DLD1 (cell line): ENCODE measurements around the gene DKK3.

ENCODE experiments used
- in situ Hi-C: cut with HindIII; loops from 2 replicates; pipeline ENCODE4 v1.10.0; 2017; ENCODE audit warnings: low sequenced_read_pairs

Gene DKK3

GRCh38 chr11:12005476-12005875 lies 3.0 kb downstream of the DKK3 start:
- in situ Hi-C loops: no loop called here

- in situ Hi-C loops: no loop called here
Measured at GRCh38 chr11:12005061-12005460, 3.4 kb downstream of the DKK3 start.

- in situ Hi-C loops: no loop called here
Measured at GRCh38 chr11:12003815-12004214, 4.6 kb downstream of the DKK3 start.

GRCh38 chr11:12003336-12003735 lies 5.1 kb downstream of the DKK3 start:
- in situ Hi-C loops: no loop called here

- in situ Hi-C loops: no loop called here
Measured at GRCh38 chr11:12001186-12001585, 7.2 kb downstream of the DKK3 start.

- in situ Hi-C loops: no loop called here
Measured at GRCh38 chr11:11998091-11998781, 10.2 kb downstream of the DKK3 start.

GRCh38 chr11:11997049-11997322 lies 11.4 kb downstream of the DKK3 start:
- in situ Hi-C loops: no loop called here

- in situ Hi-C loops: no loop called here
Measured at GRCh38 chr11:11996321-11997048, 11.9 kb downstream of the DKK3 start.

GRCh38 chr11:11995601-11996000 lies 12.8 kb downstream of the DKK3 start:
- in situ Hi-C loops: no loop called here

GRCh38 chr11:11993839-11994238 lies 14.6 kb downstream of the DKK3 start:
- in situ Hi-C loops: no loop called here

GRCh38 chr11:11992257-11993212 lies 15.9 kb downstream of the DKK3 start:
- in situ Hi-C loops: no loop called here

- in situ Hi-C loops: no loop called here
Measured at GRCh38 chr11:11989774-11990744, 18.4 kb downstream of the DKK3 start.

- in situ Hi-C loops: no loop called here
Measured at GRCh38 chr11:11988681-11989261, 19.7 kb downstream of the DKK3 start.

- in situ Hi-C loops: no loop called here
Measured at GRCh38 chr11:11988099-11988651, 20.3 kb downstream of the DKK3 start.

GRCh38 chr11:11987503-11988022 lies 20.9 kb downstream of the DKK3 start:
- in situ Hi-C loops: no loop called here

GRCh38 chr11:11985954-11986949 lies 22.2 kb downstream of the DKK3 start:
- in situ Hi-C loops: no loop called here

GRCh38 chr11:11985016-11985715 lies 23.3 kb downstream of the DKK3 start:
- in situ Hi-C loops: no loop called here

- in situ Hi-C loops: no loop called here
Measured at GRCh38 chr11:11984563-11984962, 23.9 kb downstream of the DKK3 start.
